Loucy (cell line): ENCODE data around the gene ASTL.

Experiments used
- H2AFZ ChIP-seq: fragments of 200-600 bp; sonication (generic); 2 replicates; pipeline ENCODE4 v1.6.0; 2016; ENCODE audit warnings: antibody characterized with exemption, mild to moderate bottlenecking, low read length, moderate library complexity
- H3F3A ChIP-seq: fragments of 200-600 bp; 2 replicates; pipeline ENCODE4 v1.6.0; 2016; ENCODE audit warnings: antibody characterized with exemption, low read depth, mild to moderate bottlenecking
- H3K27me3 ChIP-seq: fragments of 200-600 bp; sonication (generic); 2 replicates; pipeline ENCODE4 v1.6.1; 2014; ENCODE audit warnings: low read length, mild to moderate bottlenecking; ENCODE audit not compliant: insufficient read depth, poor library complexity, severe bottlenecking
- H3K36me3 ChIP-seq: fragments of 200-600 bp; sonication (generic); 2 replicates; pipeline ENCODE4 v1.6.1; 2016; ENCODE audit warnings: low read length; ENCODE audit not compliant: insufficient read depth
- H3K4me1 ChIP-seq: fragments of 200-600 bp; sonication (generic); 2 replicates; pipeline ENCODE4 v1.5.1; 2014; ENCODE audit warnings: low read length, mild to moderate bottlenecking; ENCODE audit not compliant: insufficient read depth, poor library complexity, severe bottlenecking
- H3K4me2 ChIP-seq: fragments of 200-600 bp; sonication (generic); 2 replicates; pipeline ENCODE4 v1.6.0; 2014; ENCODE audit warnings: antibody characterized with exemption, low read length, low read depth, mild to moderate bottlenecking; ENCODE audit not compliant: poor library complexity, severe bottlenecking
- H3K4me3 ChIP-seq: fragments of 200-600 bp; sonication (generic); 2 replicates; pipeline ENCODE4 v1.5.1; 2014; ENCODE audit warnings: low read length, mild to moderate bottlenecking, mixed read lengths; ENCODE audit not compliant: poor library complexity, severe bottlenecking
- H3K79me2 ChIP-seq: fragments of 200-600 bp; sonication (generic); 2 replicates; pipeline ENCODE4 v1.6.1; 2014; ENCODE audit warnings: low read length; ENCODE audit not compliant: insufficient read depth
- H3K9ac ChIP-seq: fragments of 200-600 bp; sonication (generic); 2 replicates; pipeline ENCODE4 v1.6.0; 2014; ENCODE audit warnings: mild to moderate bottlenecking, low read depth, low read length, moderate library complexity; ENCODE audit not compliant: poor library complexity, severe bottlenecking
- H3K9me2 ChIP-seq: fragments of 200-600 bp; sonication (generic); replicated peaks from 2 replicates; pipeline ENCODE4 v1.6.1; 2016; ENCODE audit warnings: low read depth, low read length, mixed read lengths
- H3K9me3 ChIP-seq: fragments of 200-600 bp; sonication (generic); 2 replicates; pipeline ENCODE4 v1.6.1; 2014; ENCODE audit warnings: mild to moderate bottlenecking, antibody characterized with exemption, low read length, low read depth; ENCODE audit not compliant: insufficient read depth
- H4K20me1 ChIP-seq: fragments of 200-600 bp; sonication (generic); 2 replicates; pipeline ENCODE4 v1.6.0; 2014; ENCODE audit warnings: antibody characterized with exemption, low read length, mild to moderate bottlenecking; ENCODE audit not compliant: insufficient read depth, poor library complexity, severe bottlenecking
- CTCF ChIP-seq: fragments of 200-600 bp; sonication (generic); conservative IDR thresholded peaks from 2 replicates; pipeline ENCODE4 v1.5.1; 2014; ENCODE audit warnings: mild to moderate bottlenecking, antibody characterized with exemption, low read length
- EZH2phosphoT487 ChIP-seq: fragments of 200-600 bp; IDR thresholded peaks from 2 replicates; pipeline ENCODE4 v1.6.1; 2018; ENCODE audit warnings: antibody characterized with exemption, mild to moderate bottlenecking, moderate library complexity, borderline replicate concordance

ASTL gene

GRCh38 chr2:96119389-96119751, 18.9 kb downstream of the ASTL start:
- H3K4me2 ChIP-seq = no peak overlapping the region
- H3K4me3 ChIP-seq = no peak overlapping the region
- no peak for TF ChIP-seq EZH2phosphoT487
- TF ChIP-seq CTCF = no peak
- H3K27me3 ChIP-seq = no peaks in the 10 kb centered on the region
- H2AFZ ChIP-seq = no peak overlapping the region
- H3K9me2 ChIP-seq = no peaks in the 10 kb centered on the region
- H3K79me2 ChIP-seq = no peaks in the 10 kb centered on the region
- no peaks in the 10 kb centered on the region for H4K20me1 ChIP-seq
- no peaks in the 10 kb centered on the region for H3F3A ChIP-seq
- H3K4me1 ChIP-seq = no peaks in the 10 kb centered on the region
- no peak overlapping the region for H3K9ac ChIP-seq
- no peaks in the 10 kb centered on the region for H3K9me3 ChIP-seq
- no peaks in the 10 kb centered on the region for H3K36me3 ChIP-seq

- no peak for TF ChIP-seq CTCF
- no peak for TF ChIP-seq EZH2phosphoT487
- no peaks in the 10 kb centered on the region for H3K9me2 ChIP-seq
- H3K27me3 ChIP-seq = no peaks in the 10 kb centered on the region
- H2AFZ ChIP-seq = no peak overlapping the region
- H3F3A ChIP-seq = no peaks in the 10 kb centered on the region
- H3K9me3 ChIP-seq = no peaks in the 10 kb centered on the region
- no peak overlapping the region for H3K4me3 ChIP-seq
- H3K4me2 ChIP-seq = no peak overlapping the region
- no peak overlapping the region for H3K9ac ChIP-seq
- no peaks in the 10 kb centered on the region for H3K79me2 ChIP-seq
- no peaks in the 10 kb centered on the region for H3K36me3 ChIP-seq
- H4K20me1 ChIP-seq = no peaks in the 10 kb centered on the region
- H3K4me1 ChIP-seq = no peaks in the 10 kb centered on the region
These were observed 19.5 kb downstream of the ASTL start for GRCh38 chr2:96118698-96119388.

GRCh38 chr2:96117701-96118588, 20.4 kb downstream of the ASTL start:
- Histone ChIP-seq H3F3A (no peaks in the 10 kb centered on the region), H3K79me2 (no peaks in the 10 kb centered on the region), H3K4me3 (no peak overlapping the region), H3K9me3 (no peaks in the 10 kb centered on the region), H3K27me3 (no peaks in the 10 kb centered on the region), H3K9me2 (no peaks in the 10 kb centered on the region), H2AFZ (no peak overlapping the region), H3K9ac (no peak overlapping the region), H4K20me1 (no peaks in the 10 kb centered on the region), H3K4me1 (no peaks in the 10 kb centered on the region), H3K4me2 (no peak overlapping the region), H3K36me3 (no peaks in the 10 kb centered on the region)
- TF ChIP-seq EZH2phosphoT487 = no peak
- no peak for TF ChIP-seq CTCF
